ENCODE measurements around the gene SLC39A11.
A peak's percentile ranks its signal among the peaks of the same experiment; 100 is the strongest.

SLC39A11 gene

DNA sequence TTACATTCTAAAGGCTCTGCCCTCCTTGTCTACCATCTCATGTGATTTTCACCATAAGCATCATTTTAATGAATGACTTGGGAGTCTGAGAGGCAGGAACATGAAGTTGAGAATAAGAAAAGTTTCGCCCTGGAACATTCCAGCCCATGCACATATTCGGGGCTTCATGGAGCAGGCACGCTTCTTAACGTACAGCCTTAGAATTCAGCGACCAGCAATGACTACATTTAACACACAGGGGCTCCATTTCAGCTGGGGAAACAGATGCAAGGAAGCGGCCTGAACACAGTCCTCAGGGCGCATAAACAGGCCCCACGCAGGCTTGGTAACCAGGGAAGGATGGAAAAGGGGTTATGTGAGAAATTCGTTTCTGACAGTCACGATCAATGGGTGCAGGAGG is 357.4 kb downstream of the SLC39A11 start:
- Histone ChIP-seq H3K4me1 (ENCODE audit: control insufficient read depth in 2 of 2, insufficient read depth in 2 of 2, low read length in 2 of 2) (peaks cover 6 to 20% of the 10 kb centered on the region in 2 donors), H3K4me3 (ENCODE audit: low read length in 2 of 2) (no peak overlapping the region), H3K9me3 (ENCODE audit: control insufficient read depth in 2 of 2, low read length in 2 of 2) (no peaks in the 10 kb centered on the region), H3K9ac (ENCODE audit: low read depth in 1 of 2, low read length in 2 of 2) (no peak overlapping the region), H3K36me3 (ENCODE audit: control insufficient read depth in 2 of 2, insufficient read depth in 2 of 2, low read length in 2 of 2) (peaks cover 0 to 5% of the 10 kb centered on the region in 2 donors), H3K27me3 (ENCODE audit: control insufficient read depth in 2 of 2, insufficient read depth in 2 of 2, low read length in 2 of 2) (no peaks in the 10 kb centered on the region), H3K27ac (ENCODE audit: low read depth in 2 of 2, low read length in 2 of 2) (peak overlapping the region in 1 of 2 donors; percentile 11)

DNA sequence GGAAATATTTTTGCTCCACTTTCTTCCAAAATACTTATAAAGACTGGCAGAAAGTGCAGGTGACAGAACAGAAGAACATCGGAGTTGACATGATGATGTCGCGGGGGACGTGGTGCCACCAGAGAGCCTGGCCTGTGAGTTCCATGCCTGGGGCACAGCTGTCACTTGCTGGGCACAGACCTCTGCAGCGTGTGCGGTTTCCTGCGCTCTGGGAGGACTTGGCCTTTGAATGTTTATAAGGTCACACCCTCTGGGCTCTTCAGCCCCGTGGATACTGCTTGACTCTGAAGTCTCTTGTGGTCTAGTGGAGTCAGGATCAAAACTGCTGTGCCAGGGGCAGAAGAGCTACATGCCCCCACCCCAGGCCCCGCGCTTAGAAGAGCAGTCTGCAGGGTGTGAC is 357.9 kb downstream of the SLC39A11 start:
- Histone ChIP-seq H3K27me3 (ENCODE audit: control insufficient read depth in 2 of 2, insufficient read depth in 2 of 2, low read length in 2 of 2) (no peaks in the 10 kb centered on the region), H3K27ac (ENCODE audit: low read depth in 2 of 2, low read length in 2 of 2) (peak overlapping the region in 1 of 2 donors; percentile 11), H3K4me3 (ENCODE audit: low read length in 2 of 2) (no peak overlapping the region), H3K36me3 (ENCODE audit: control insufficient read depth in 2 of 2, insufficient read depth in 2 of 2, low read length in 2 of 2) (peaks cover 0 to 5% of the 10 kb centered on the region in 2 donors), H3K4me1 (ENCODE audit: control insufficient read depth in 2 of 2, insufficient read depth in 2 of 2, low read length in 2 of 2) (peaks cover 6 to 20% of the 10 kb centered on the region in 2 donors), H3K9me3 (ENCODE audit: control insufficient read depth in 2 of 2, low read length in 2 of 2) (no peaks in the 10 kb centered on the region), H3K9ac (ENCODE audit: low read depth in 1 of 2, low read length in 2 of 2) (no peak overlapping the region)

DNA sequence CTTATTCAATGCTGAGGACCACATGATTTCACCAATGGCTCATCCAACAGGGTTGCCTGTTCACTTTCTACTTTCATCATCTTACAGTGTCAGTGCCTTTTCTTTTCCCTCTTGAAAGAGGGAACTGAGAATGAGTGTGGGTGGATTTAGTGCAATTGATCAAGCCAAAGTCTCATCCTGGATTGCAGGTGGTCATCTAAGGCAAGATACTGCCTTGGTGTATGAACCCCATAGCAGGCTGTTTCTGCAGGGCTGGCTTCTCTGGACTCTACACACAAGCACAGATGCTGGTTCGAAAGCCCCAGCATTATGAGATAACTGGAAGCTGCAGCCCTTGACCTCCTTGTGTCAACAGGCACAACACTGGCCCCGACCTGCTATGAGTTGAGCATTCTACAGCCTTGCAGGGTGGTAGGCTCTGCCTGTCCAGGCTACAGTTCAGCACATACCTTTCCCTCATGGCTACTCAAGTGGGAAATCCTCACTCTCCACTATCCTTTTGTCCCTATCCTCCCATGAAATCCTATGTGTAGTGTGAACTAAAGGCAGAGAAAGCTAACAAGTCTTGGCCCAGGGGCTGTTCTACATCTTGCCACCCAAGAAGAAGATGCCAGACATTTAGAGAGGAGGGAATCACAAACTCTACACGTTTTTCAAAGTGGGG is 358.7 kb downstream of the SLC39A11 start:
- Histone ChIP-seq H3K9ac (ENCODE audit: low read depth in 1 of 2, low read length in 2 of 2) (no peak overlapping the region), H3K27me3 (ENCODE audit: control insufficient read depth in 2 of 2, insufficient read depth in 2 of 2, low read length in 2 of 2) (no peaks in the 10 kb centered on the region), H3K4me3 (ENCODE audit: low read length in 2 of 2) (no peak overlapping the region), H3K27ac (ENCODE audit: low read depth in 2 of 2, low read length in 2 of 2) (no peak overlapping the region), H3K36me3 (ENCODE audit: control insufficient read depth in 2 of 2, insufficient read depth in 2 of 2, low read length in 2 of 2) (peaks cover 0 to 5% of the 10 kb centered on the region in 2 donors), H3K9me3 (ENCODE audit: control insufficient read depth in 2 of 2, low read length in 2 of 2) (no peaks in the 10 kb centered on the region), H3K4me1 (ENCODE audit: control insufficient read depth in 2 of 2, insufficient read depth in 2 of 2, low read length in 2 of 2) (peaks cover 6 to 20% of the 10 kb centered on the region in 2 donors)

DNA sequence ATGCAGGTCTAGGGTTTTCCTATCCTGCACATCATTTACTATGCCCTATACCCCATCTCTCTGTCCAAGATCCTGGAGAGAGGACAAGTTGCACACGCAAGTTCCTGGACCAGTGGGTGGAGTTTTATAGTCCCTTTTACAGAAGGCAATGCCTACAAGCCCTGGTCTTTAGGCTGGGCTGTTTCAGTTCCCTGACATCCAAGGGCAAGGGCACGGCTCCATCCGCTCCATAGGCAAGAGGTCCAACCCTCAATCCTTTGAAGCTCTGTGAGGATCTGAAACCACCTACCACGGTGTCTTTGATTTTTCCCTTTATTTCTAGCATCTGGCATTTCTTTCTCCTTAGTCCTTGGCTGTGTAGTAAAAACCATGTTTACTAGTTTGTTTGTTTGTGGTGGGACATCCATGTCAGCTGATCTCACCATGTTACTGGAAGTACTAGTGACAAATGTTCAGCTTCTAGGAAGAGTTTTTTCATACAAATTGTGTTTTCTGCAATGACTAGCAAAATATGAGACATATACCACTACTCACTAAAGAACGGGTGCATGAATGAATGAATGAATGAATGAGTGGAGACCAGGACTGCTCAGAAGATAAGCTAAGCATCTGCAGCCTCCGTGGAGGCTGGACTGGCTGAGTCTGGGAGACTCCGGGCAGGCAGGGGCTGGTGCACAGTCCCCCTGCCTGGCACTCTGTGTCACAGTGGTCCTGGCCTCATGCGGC is 359.4 kb downstream of the SLC39A11 start:
- H3K4me1 ChIP-seq (ENCODE audit: control insufficient read depth in 2 of 2, insufficient read depth in 2 of 2, low read length in 2 of 2): peaks cover 6 to 20% of the 10 kb centered on the region in 2 donors
- peaks cover 0 to 5% of the 10 kb centered on the region in 2 donors for H3K36me3 ChIP-seq (ENCODE audit: control insufficient read depth in 2 of 2, insufficient read depth in 2 of 2, low read length in 2 of 2)
- H3K9me3 ChIP-seq (ENCODE audit: control insufficient read depth in 2 of 2, low read length in 2 of 2): no peaks in the 10 kb centered on the region
- H3K4me3 ChIP-seq (ENCODE audit: low read length in 2 of 2): no peak overlapping the region
- H3K27me3 ChIP-seq (ENCODE audit: control insufficient read depth in 2 of 2, insufficient read depth in 2 of 2, low read length in 2 of 2): no peaks in the 10 kb centered on the region
- no peak overlapping the region for H3K27ac ChIP-seq (ENCODE audit: low read depth in 2 of 2, low read length in 2 of 2)
- no peak overlapping the region for H3K9ac ChIP-seq (ENCODE audit: low read depth in 1 of 2, low read length in 2 of 2)

DNA sequence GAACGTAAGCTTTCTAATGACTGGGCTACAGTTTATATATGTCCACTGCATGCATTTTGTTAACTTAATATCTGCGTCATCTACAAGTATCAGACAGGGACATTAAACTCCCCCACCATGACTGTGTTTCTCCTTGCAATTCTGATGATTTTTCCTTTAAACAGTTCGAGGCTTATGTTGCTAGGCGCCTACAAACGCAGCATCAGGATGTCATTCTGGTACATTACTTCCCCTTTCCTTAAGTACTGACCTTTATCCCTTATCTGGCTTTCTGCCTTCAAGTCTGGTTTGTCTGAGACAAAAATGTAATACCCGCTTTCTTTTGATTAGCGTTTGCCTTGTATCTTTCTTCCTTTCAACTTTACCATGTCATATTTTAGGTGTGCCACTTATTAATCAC is 362.4 kb downstream of the SLC39A11 start:
- Histone ChIP-seq H3K27ac (ENCODE audit: low read depth in 2 of 2, low read length in 2 of 2) (no peak overlapping the region), H3K4me3 (ENCODE audit: low read length in 2 of 2) (no peak overlapping the region), H3K27me3 (ENCODE audit: control insufficient read depth in 2 of 2, insufficient read depth in 2 of 2, low read length in 2 of 2) (no peaks in the 10 kb centered on the region), H3K9ac (ENCODE audit: low read depth in 1 of 2, low read length in 2 of 2) (no peak overlapping the region), H3K4me1 (ENCODE audit: control insufficient read depth in 2 of 2, insufficient read depth in 2 of 2, low read length in 2 of 2) (peaks cover 4 to 13% of the 10 kb centered on the region in 2 donors), H3K9me3 (ENCODE audit: control insufficient read depth in 2 of 2, low read length in 2 of 2) (no peaks in the 10 kb centered on the region), H3K36me3 (ENCODE audit: control insufficient read depth in 2 of 2, insufficient read depth in 2 of 2, low read length in 2 of 2) (no peaks in the 10 kb centered on the region)

DNA sequence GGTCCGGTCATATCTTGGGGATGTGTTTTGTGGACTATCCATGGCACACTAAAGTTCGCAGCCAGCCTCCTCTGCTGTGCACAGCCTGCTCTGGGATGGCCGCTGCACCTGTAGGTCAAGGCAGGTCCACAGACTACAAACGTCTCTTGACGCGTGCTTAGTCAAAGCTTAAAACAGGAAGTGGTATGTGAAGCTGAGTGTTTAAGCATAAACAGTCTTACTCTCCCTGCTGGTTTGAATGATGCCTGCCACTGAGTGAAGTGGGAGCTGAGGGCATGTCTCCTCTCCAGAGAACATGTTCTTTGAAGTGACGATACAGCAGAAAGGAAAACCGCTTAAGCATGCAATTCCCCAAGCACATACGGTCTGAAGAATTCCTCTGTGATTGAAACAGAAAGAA is 365.6 kb downstream of the SLC39A11 start:
- Histone ChIP-seq H3K4me1 (ENCODE audit: control insufficient read depth in 2 of 2, insufficient read depth in 2 of 2, low read length in 2 of 2) (peaks cover 0 to 3% of the 10 kb centered on the region in 2 donors), H3K27me3 (ENCODE audit: control insufficient read depth in 2 of 2, insufficient read depth in 2 of 2, low read length in 2 of 2) (no peaks in the 10 kb centered on the region), H3K27ac (ENCODE audit: low read depth in 2 of 2, low read length in 2 of 2) (peak overlapping the region in 1 of 2 donors; percentile 58), H3K9ac (ENCODE audit: low read depth in 1 of 2, low read length in 2 of 2) (peak overlapping the region in 1 of 2 donors; percentile 0), H3K4me3 (ENCODE audit: low read length in 2 of 2) (no peak overlapping the region), H3K36me3 (ENCODE audit: control insufficient read depth in 2 of 2, insufficient read depth in 2 of 2, low read length in 2 of 2) (no peaks in the 10 kb centered on the region), H3K9me3 (ENCODE audit: control insufficient read depth in 2 of 2, low read length in 2 of 2) (no peaks in the 10 kb centered on the region)

DNA sequence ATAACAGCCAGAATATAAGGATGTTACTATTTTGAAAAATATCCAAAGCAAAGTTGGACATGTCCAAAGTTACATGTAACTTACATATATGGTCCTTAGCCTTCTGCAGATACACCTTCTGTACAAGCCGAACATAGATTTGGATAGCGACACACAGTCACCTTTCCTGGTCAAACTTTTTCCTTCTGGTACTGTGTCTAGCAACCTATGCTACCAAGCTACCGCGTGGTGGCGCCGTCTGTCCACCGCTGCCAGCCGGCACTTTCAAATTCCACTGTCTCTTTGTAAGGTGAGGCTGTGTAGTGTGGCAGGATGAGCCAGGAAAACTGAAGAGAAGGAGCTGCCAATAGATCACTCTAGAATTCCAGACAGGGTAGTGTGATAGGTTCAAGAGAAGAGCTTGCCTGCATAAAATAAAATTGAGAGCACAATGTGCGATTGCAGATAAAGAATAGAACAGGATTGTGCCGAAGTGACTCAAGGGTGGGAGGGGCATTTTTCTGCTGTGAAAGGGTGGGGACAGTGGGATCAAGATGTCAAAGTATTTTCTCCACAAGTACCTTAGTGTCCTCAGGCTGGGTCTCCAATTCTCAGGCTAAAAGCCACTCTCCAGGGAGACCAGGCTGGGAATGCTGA is 366.9 kb downstream of the SLC39A11 start:
- H3K36me3 ChIP-seq (ENCODE audit: control insufficient read depth in 2 of 2, insufficient read depth in 2 of 2, low read length in 2 of 2): no peaks in the 10 kb centered on the region
- H3K27me3 ChIP-seq (ENCODE audit: control insufficient read depth in 2 of 2, insufficient read depth in 2 of 2, low read length in 2 of 2): no peaks in the 10 kb centered on the region
- no peak overlapping the region for H3K4me3 ChIP-seq (ENCODE audit: low read length in 2 of 2)
- peaks cover 0 to 3% of the 10 kb centered on the region in 2 donors for H3K4me1 ChIP-seq (ENCODE audit: control insufficient read depth in 2 of 2, insufficient read depth in 2 of 2, low read length in 2 of 2)
- H3K27ac ChIP-seq (ENCODE audit: low read depth in 2 of 2, low read length in 2 of 2): no peak overlapping the region
- H3K9me3 ChIP-seq (ENCODE audit: control insufficient read depth in 2 of 2, low read length in 2 of 2): no peaks in the 10 kb centered on the region
- H3K9ac ChIP-seq (ENCODE audit: low read depth in 1 of 2, low read length in 2 of 2): no peak overlapping the region

DNA sequence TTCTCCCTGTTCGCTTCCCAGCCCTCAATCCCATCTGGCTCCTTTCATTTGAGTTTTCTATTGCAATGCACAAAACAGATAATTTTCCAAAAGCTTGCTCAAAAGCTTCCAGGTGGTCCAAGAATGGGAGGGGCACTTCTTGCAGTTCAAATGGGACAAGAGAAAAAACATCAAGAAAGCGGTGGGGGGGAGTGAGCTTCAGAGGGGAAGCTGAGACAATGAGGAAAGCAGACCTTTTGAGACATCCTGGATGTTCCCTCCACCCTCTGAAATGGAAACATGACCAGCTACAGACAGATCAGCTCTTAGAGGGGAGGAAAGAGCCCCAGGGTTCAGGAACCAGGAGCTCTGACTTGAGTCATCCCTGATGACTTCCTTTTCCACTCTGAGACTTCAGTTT is 368.2 kb downstream of the SLC39A11 start:
- H3K27ac ChIP-seq (ENCODE audit: low read depth in 2 of 2, low read length in 2 of 2): no peak overlapping the region
- no peak overlapping the region for H3K4me3 ChIP-seq (ENCODE audit: low read length in 2 of 2)

DNA sequence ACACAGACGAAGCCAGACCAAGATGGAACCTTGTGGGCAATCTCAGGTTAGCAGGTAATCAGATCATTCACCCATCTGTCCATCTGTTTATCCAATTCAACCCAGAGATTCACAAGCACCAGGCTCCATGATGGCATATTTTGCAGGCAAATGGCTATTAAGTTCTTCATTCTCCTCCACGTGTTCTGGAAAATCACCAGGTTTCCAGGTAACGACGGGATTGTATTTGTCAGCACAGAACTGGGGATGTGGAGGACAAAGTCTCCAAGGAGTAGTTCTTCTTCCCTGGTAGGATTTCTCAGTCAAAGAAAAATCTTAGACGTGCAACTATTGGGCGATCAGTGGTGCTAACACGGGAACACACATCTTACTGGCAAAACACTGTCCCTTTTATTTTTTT is 368.8 kb downstream of the SLC39A11 start:
- Histone ChIP-seq H3K4me1 (ENCODE audit: control insufficient read depth in 2 of 2, insufficient read depth in 2 of 2, low read length in 2 of 2) (peaks cover 3 to 4% of the 10 kb centered on the region in 2 donors), H3K9ac (ENCODE audit: low read depth in 1 of 2, low read length in 2 of 2) (no peak overlapping the region), H3K9me3 (ENCODE audit: control insufficient read depth in 2 of 2, low read length in 2 of 2) (no peaks in the 10 kb centered on the region), H3K27ac (ENCODE audit: low read depth in 2 of 2, low read length in 2 of 2) (no peak overlapping the region), H3K27me3 (ENCODE audit: control insufficient read depth in 2 of 2, insufficient read depth in 2 of 2, low read length in 2 of 2) (no peaks in the 10 kb centered on the region), H3K4me3 (ENCODE audit: low read length in 2 of 2) (no peak overlapping the region), H3K36me3 (ENCODE audit: control insufficient read depth in 2 of 2, insufficient read depth in 2 of 2, low read length in 2 of 2) (no peaks in the 10 kb centered on the region)

More for the DNA sequence above, 368.2 kb downstream of the SLC39A11 start:
- Histone ChIP-seq H3K36me3 (ENCODE audit: control insufficient read depth in 2 of 2, insufficient read depth in 2 of 2, low read length in 2 of 2) (no peaks in the 10 kb centered on the region), H3K9ac (ENCODE audit: low read depth in 1 of 2, low read length in 2 of 2) (no peak overlapping the region), H3K4me1 (ENCODE audit: control insufficient read depth in 2 of 2, insufficient read depth in 2 of 2, low read length in 2 of 2) (peaks cover 3 to 4% of the 10 kb centered on the region in 2 donors), H3K27me3 (ENCODE audit: control insufficient read depth in 2 of 2, insufficient read depth in 2 of 2, low read length in 2 of 2) (no peaks in the 10 kb centered on the region), H3K9me3 (ENCODE audit: control insufficient read depth in 2 of 2, low read length in 2 of 2) (no peaks in the 10 kb centered on the region)

DNA sequence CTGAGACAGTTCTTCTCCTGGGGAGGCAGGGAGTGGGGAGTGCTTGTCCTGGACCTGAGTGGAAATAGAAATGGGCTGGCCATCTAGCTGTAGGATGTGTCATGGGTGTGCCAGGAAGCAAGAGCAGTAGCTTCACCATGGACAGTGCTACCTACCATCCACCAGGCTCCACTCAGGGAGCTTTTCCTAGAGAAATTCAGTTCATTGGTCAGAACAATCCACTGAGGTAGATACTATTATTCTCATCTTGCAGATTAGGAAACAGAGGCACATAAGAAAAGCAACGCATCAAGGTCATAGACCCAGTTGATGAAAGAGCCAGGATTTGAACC is 372.0 kb downstream of the SLC39A11 start:
- Histone ChIP-seq H3K9me3 (ENCODE audit: control insufficient read depth in 2 of 2, low read length in 2 of 2) (no peaks in the 10 kb centered on the region), H3K4me3 (ENCODE audit: low read length in 2 of 2) (no peak overlapping the region)

More for the DNA sequence above, 372.0 kb downstream of the SLC39A11 start:
- H3K9ac ChIP-seq (ENCODE audit: low read depth in 1 of 2, low read length in 2 of 2): no peak overlapping the region
- H3K4me1 ChIP-seq (ENCODE audit: control insufficient read depth in 2 of 2, insufficient read depth in 2 of 2, low read length in 2 of 2): peaks cover 0 to 4% of the 10 kb centered on the region in 2 donors
- H3K27ac ChIP-seq (ENCODE audit: low read depth in 2 of 2, low read length in 2 of 2): no peak overlapping the region
- no peaks in the 10 kb centered on the region for H3K36me3 ChIP-seq (ENCODE audit: control insufficient read depth in 2 of 2, insufficient read depth in 2 of 2, low read length in 2 of 2)
- no peaks in the 10 kb centered on the region for H3K27me3 ChIP-seq (ENCODE audit: control insufficient read depth in 2 of 2, insufficient read depth in 2 of 2, low read length in 2 of 2)

Measured in mucosa of rectum (tissue), 2 donors.